ENCODE data around the gene NCAPD3.

The NCAPD3 gene

GRCh38 chr11:134164490-134165370, 59.0 kb downstream of the NCAPD3 start:
- no peak for DNase-seq
- H3K27ac ChIP-seq (ENCODE audit: insufficient read depth, low read length, poor library complexity, severe bottlenecking): no peak overlapping the region
- H3K4me3 ChIP-seq (ENCODE audit: insufficient read depth, low read depth, low read length, poor library complexity, severe bottlenecking): no peak overlapping the region
- no peaks in the 10 kb centered on the region for H3K9me3 ChIP-seq (ENCODE audit: control insufficient read depth, low read length)
- no peaks in the 10 kb centered on the region for H3K4me1 ChIP-seq (ENCODE audit: control insufficient read depth, insufficient read depth, low read length, poor library complexity, severe bottlenecking)
- no peaks in the 10 kb centered on the region for H3K27me3 ChIP-seq (replicated peaks; ENCODE audit: control insufficient read depth, insufficient read depth, low read length, poor library complexity, severe bottlenecking)
- peaks cover 42% of the 10 kb centered on the region for H3K36me3 ChIP-seq (ENCODE audit: control insufficient read depth, insufficient read depth, low read length)

GRCh38 chr11:134159652-134160051, 64.1 kb downstream of the NCAPD3 start:
- peaks cover 52% of the 10 kb centered on the region for H3K36me3 ChIP-seq (ENCODE audit: control insufficient read depth, insufficient read depth, low read length)
- no peak for DNase-seq
- H3K27me3 ChIP-seq (replicated peaks; ENCODE audit: control insufficient read depth, insufficient read depth, low read length, poor library complexity, severe bottlenecking): no peaks in the 10 kb centered on the region
- no peaks in the 10 kb centered on the region for H3K4me1 ChIP-seq (ENCODE audit: control insufficient read depth, insufficient read depth, low read length, poor library complexity, severe bottlenecking)
- no peak overlapping the region for H3K27ac ChIP-seq (ENCODE audit: insufficient read depth, low read length, poor library complexity, severe bottlenecking)
- H3K9me3 ChIP-seq (ENCODE audit: control insufficient read depth, low read length): no peaks in the 10 kb centered on the region
- no peak overlapping the region for H3K4me3 ChIP-seq (ENCODE audit: insufficient read depth, low read depth, low read length, poor library complexity, severe bottlenecking)

GRCh38 chr11:134158023-134158422, 65.7 kb downstream of the NCAPD3 start:
- Histone ChIP-seq H3K36me3 (ENCODE audit: control insufficient read depth, insufficient read depth, low read length) (peaks cover 60% of the 10 kb centered on the region), H3K27me3 (replicated peaks; ENCODE audit: control insufficient read depth, insufficient read depth, low read length, poor library complexity, severe bottlenecking) (no peaks in the 10 kb centered on the region), H3K4me1 (ENCODE audit: control insufficient read depth, insufficient read depth, low read length, poor library complexity, severe bottlenecking) (no peaks in the 10 kb centered on the region), H3K9me3 (ENCODE audit: control insufficient read depth, low read length) (no peaks in the 10 kb centered on the region), H3K4me3 (ENCODE audit: insufficient read depth, low read depth, low read length, poor library complexity, severe bottlenecking) (no peak overlapping the region), H3K27ac (ENCODE audit: insufficient read depth, low read length, poor library complexity, severe bottlenecking) (no peak overlapping the region)
- DNase-seq: no peak

- H3K36me3 ChIP-seq (ENCODE audit: control insufficient read depth, insufficient read depth, low read length): peaks cover 60% of the 10 kb centered on the region
- H3K4me1 ChIP-seq (ENCODE audit: control insufficient read depth, insufficient read depth, low read length, poor library complexity, severe bottlenecking): no peaks in the 10 kb centered on the region
- H3K27ac ChIP-seq (ENCODE audit: insufficient read depth, low read length, poor library complexity, severe bottlenecking): no peak overlapping the region
- H3K4me3 ChIP-seq (ENCODE audit: insufficient read depth, low read depth, low read length, poor library complexity, severe bottlenecking): no peak overlapping the region
- DNase-seq: no peak
- no peaks in the 10 kb centered on the region for H3K27me3 ChIP-seq (replicated peaks; ENCODE audit: control insufficient read depth, insufficient read depth, low read length, poor library complexity, severe bottlenecking)
- no peaks in the 10 kb centered on the region for H3K9me3 ChIP-seq (ENCODE audit: control insufficient read depth, low read length)
Measured at GRCh38 chr11:134157451-134157850, 66.3 kb downstream of the NCAPD3 start.

- Histone ChIP-seq H3K4me1 (ENCODE audit: control insufficient read depth, insufficient read depth, low read length, poor library complexity, severe bottlenecking) (no peaks in the 10 kb centered on the region), H3K27me3 (replicated peaks; ENCODE audit: control insufficient read depth, insufficient read depth, low read length, poor library complexity, severe bottlenecking) (no peaks in the 10 kb centered on the region), H3K27ac (ENCODE audit: insufficient read depth, low read length, poor library complexity, severe bottlenecking) (no peak overlapping the region), H3K9me3 (ENCODE audit: control insufficient read depth, low read length) (no peaks in the 10 kb centered on the region), H3K36me3 (ENCODE audit: control insufficient read depth, insufficient read depth, low read length) (peaks cover 51% of the 10 kb centered on the region), H3K4me3 (ENCODE audit: insufficient read depth, low read depth, low read length, poor library complexity, severe bottlenecking) (no peak overlapping the region)
- no peak for DNase-seq
Measured at GRCh38 chr11:134155946-134156865, 67.6 kb downstream of the NCAPD3 start.

GRCh38 chr11:134155456-134155855, 68.3 kb downstream of the NCAPD3 start:
- H3K4me3 ChIP-seq (ENCODE audit: insufficient read depth, low read depth, low read length, poor library complexity, severe bottlenecking): no peak overlapping the region
- H3K36me3 ChIP-seq (ENCODE audit: control insufficient read depth, insufficient read depth, low read length): peaks cover 44% of the 10 kb centered on the region
- H3K27ac ChIP-seq (ENCODE audit: insufficient read depth, low read length, poor library complexity, severe bottlenecking): no peak overlapping the region
- no peaks in the 10 kb centered on the region for H3K9me3 ChIP-seq (ENCODE audit: control insufficient read depth, low read length)
- DNase-seq: no peak
- no peaks in the 10 kb centered on the region for H3K27me3 ChIP-seq (replicated peaks; ENCODE audit: control insufficient read depth, insufficient read depth, low read length, poor library complexity, severe bottlenecking)
- H3K4me1 ChIP-seq (ENCODE audit: control insufficient read depth, insufficient read depth, low read length, poor library complexity, severe bottlenecking): no peaks in the 10 kb centered on the region

GRCh38 chr11:134154441-134154840, 69.3 kb downstream of the NCAPD3 start:
- no peaks in the 10 kb centered on the region for H3K27me3 ChIP-seq (replicated peaks; ENCODE audit: control insufficient read depth, insufficient read depth, low read length, poor library complexity, severe bottlenecking)
- no peak overlapping the region for H3K27ac ChIP-seq (ENCODE audit: insufficient read depth, low read length, poor library complexity, severe bottlenecking)
- peaks cover 36% of the 10 kb centered on the region for H3K36me3 ChIP-seq (ENCODE audit: control insufficient read depth, insufficient read depth, low read length)
- DNase-seq: no peak
- H3K4me3 ChIP-seq (ENCODE audit: insufficient read depth, low read depth, low read length, poor library complexity, severe bottlenecking): no peak overlapping the region
- H3K4me1 ChIP-seq (ENCODE audit: control insufficient read depth, insufficient read depth, low read length, poor library complexity, severe bottlenecking): no peaks in the 10 kb centered on the region
- H3K9me3 ChIP-seq (ENCODE audit: control insufficient read depth, low read length): no peaks in the 10 kb centered on the region

- Histone ChIP-seq H3K4me1 (ENCODE audit: control insufficient read depth, insufficient read depth, low read length, poor library complexity, severe bottlenecking) (no peaks in the 10 kb centered on the region), H3K27me3 (replicated peaks; ENCODE audit: control insufficient read depth, insufficient read depth, low read length, poor library complexity, severe bottlenecking) (no peaks in the 10 kb centered on the region), H3K36me3 (ENCODE audit: control insufficient read depth, insufficient read depth, low read length) (peaks cover 42% of the 10 kb centered on the region), H3K27ac (ENCODE audit: insufficient read depth, low read length, poor library complexity, severe bottlenecking) (no peak overlapping the region), H3K9me3 (ENCODE audit: control insufficient read depth, low read length) (no peaks in the 10 kb centered on the region), H3K4me3 (ENCODE audit: insufficient read depth, low read depth, low read length, poor library complexity, severe bottlenecking) (no peak overlapping the region)
- DNase-seq: no peak
Measured at GRCh38 chr11:134153147-134153905, 70.4 kb downstream of the NCAPD3 start.

- Histone ChIP-seq H3K9me3 (ENCODE audit: control insufficient read depth, low read length) (no peaks in the 10 kb centered on the region), H3K4me1 (ENCODE audit: control insufficient read depth, insufficient read depth, low read length, poor library complexity, severe bottlenecking) (no peaks in the 10 kb centered on the region), H3K27me3 (replicated peaks; ENCODE audit: control insufficient read depth, insufficient read depth, low read length, poor library complexity, severe bottlenecking) (no peaks in the 10 kb centered on the region), H3K27ac (ENCODE audit: insufficient read depth, low read length, poor library complexity, severe bottlenecking) (no peak overlapping the region), H3K36me3 (ENCODE audit: control insufficient read depth, insufficient read depth, low read length) (peaks cover 39% of the 10 kb centered on the region), H3K4me3 (ENCODE audit: insufficient read depth, low read depth, low read length, poor library complexity, severe bottlenecking) (no peak overlapping the region)
- no peak for DNase-seq
Measured at GRCh38 chr11:134152696-134153095, 71.1 kb downstream of the NCAPD3 start.
